A172 (cell line): ENCODE data around the gene CES1. TPM values are rescaled to one million over a fixed set of nuclear protein-coding genes. Genes with fewer than 3 reads are reported as not detected.
"Not testable (repeated sequence)": the region's sequence is repeated elsewhere in the genome, so short reads cannot be mapped to it uniquely, and the experiment has no call there.

Experiments
- DNase-seq: peaks from one replicate; pipeline ENCODE4 v3.0.0-alpha.2; 2015; ENCODE audit warnings: low spot score
- total RNA-seq: library from RNA; depleted of rRNA; stranded (reverse); fragments of >200 nt; shearing (Covaris generic); gene quantifications from 2 replicates; pipeline ENCODE4 v1.2.3, GENCODE V29; 2014

The CES1 gene
- total RNA-seq, 1 experiment from 2014 or later, result not detected

GRCh38 chr16:55791512-55791911 lies 41.4 kb downstream of the CES1 start:
- not testable (repeated sequence) for DNase-seq

GRCh38 chr16:55790240-55790639 lies 42.7 kb downstream of the CES1 start:
- not testable (repeated sequence) for DNase-seq

GRCh38 chr16:55782793-55783091 lies 50.2 kb downstream of the CES1 start:
- DNase-seq, result not testable (repeated sequence)

GRCh38 chr16:55782091-55782792 lies 50.7 kb downstream of the CES1 start:
- not testable (repeated sequence) for DNase-seq

- not testable (repeated sequence) for DNase-seq
Observed at GRCh38 chr16:55781456-55781855, 51.4 kb downstream of the CES1 start.

- DNase-seq, result not testable (repeated sequence)
Observed at GRCh38 chr16:55780095-55780407, 52.8 kb downstream of the CES1 start.

GRCh38 chr16:55779402-55780094 lies 53.3 kb downstream of the CES1 start:
- DNase-seq, result no peak

GRCh38 chr16:55778757-55779156 lies 54.1 kb downstream of the CES1 start:
- no peak for DNase-seq

GRCh38 chr16:55775857-55776256 lies 57.0 kb downstream of the CES1 start:
- no peak for DNase-seq

- DNase-seq, result peak; percentile 27
Observed at GRCh38 chr16:55773859-55774549, 58.9 kb downstream of the CES1 start.

GRCh38 chr16:55765161-55765560 lies 67.7 kb downstream of the CES1 start:
- no peak for DNase-seq

GRCh38 chr16:55760310-55761001 lies 72.4 kb downstream of the CES1 start:
- no peak for DNase-seq

GRCh38 chr16:55759965-55760309 lies 73.0 kb downstream of the CES1 start:
- not testable (repeated sequence) for DNase-seq

GRCh38 chr16:55757595-55758527 lies 75.0 kb downstream of the CES1 start:
- DNase-seq, result not testable (repeated sequence)

GRCh38 chr16:55756963-55757362 lies 75.9 kb downstream of the CES1 start:
- DNase-seq, result no peak

GRCh38 chr16:55754056-55754455 lies 78.8 kb downstream of the CES1 start:
- DNase-seq, result no peak

- peak; percentile 8 for DNase-seq
Observed at GRCh38 chr16:55753145-55753631, 79.7 kb downstream of the CES1 start.
